Liver (tissue), 9 donors: ENCODE data around the gene OR2V1. TPM values are rescaled to one million over a fixed set of nuclear protein-coding genes. Genes with fewer than 3 reads are reported as not detected.

Experiments used
- DNase-seq: peaks from one replicate; pipeline ENCODE4 v3.0.0-alpha.2; 2017; ENCODE audit warnings: low spot score
- H3K27ac ChIP-seq, 2 donors: one replicate each; pipeline ENCODE4 v1.7.0; 2013; ENCODE audit warnings: inconsistent platforms in 2 of 2, low read length in 2 of 2, control low read depth in 1 of 2, low read depth in 1 of 2, mild to moderate bottlenecking in 1 of 2
- H3K27me3 ChIP-seq, 4 donors: one replicate each; pipeline versions ENCODE4 v1.6.1 to v1.7.0; 2013; ENCODE audit warnings: low read length in 3 of 4, inconsistent platforms in 1 of 4, mild to moderate bottlenecking in 1 of 4, moderate library complexity in 1 of 4; ENCODE audit not compliant: control insufficient read depth in 4 of 4, insufficient read depth in 4 of 4
- H3K36me3 ChIP-seq, 4 donors: one replicate each; pipeline versions ENCODE4 v1.6.1 to v1.7.0; 2013; ENCODE audit warnings: low read length in 3 of 4, mild to moderate bottlenecking in 3 of 4, low read depth in 1 of 4, moderate library complexity in 1 of 4; ENCODE audit not compliant: control insufficient read depth in 4 of 4, insufficient read depth in 3 of 4
- H3K4me1 ChIP-seq, 4 donors: one replicate each; pipeline versions ENCODE4 v1.6.1 to v1.7.0; 2013; ENCODE audit warnings: low read length in 3 of 4, mild to moderate bottlenecking in 3 of 4, moderate library complexity in 1 of 4; ENCODE audit not compliant: control insufficient read depth in 4 of 4, insufficient read depth in 4 of 4
- H3K4me3 ChIP-seq, 3 donors: one replicate each; pipeline versions ENCODE4 v1.6.1 to v1.7.0; 2013; ENCODE audit warnings: low read length in 3 of 3, control low read depth in 1 of 3, low read depth in 1 of 3, mild to moderate bottlenecking in 1 of 3
- H3K9ac ChIP-seq, 2 donors: one replicate each; pipeline ENCODE4 v1.7.0; 2013; ENCODE audit warnings: low read length in 2 of 2, mild to moderate bottlenecking in 2 of 2, moderate library complexity in 2 of 2, control low read depth in 1 of 2, low read depth in 1 of 2
- H3K9me3 ChIP-seq, 4 donors: one replicate each; pipeline versions ENCODE4 v1.6.1 to v1.7.0; 2013; ENCODE audit warnings: low read length in 3 of 4; ENCODE audit not compliant: control insufficient read depth in 4 of 4
- EGR1 ChIP-seq, 2 donors: IDR thresholded peaks; 2 replicates each; pipeline ENCODE4 v1.6.1; 2016 to 2018; ENCODE audit warnings: antibody characterized with exemption in 2 of 2, low read depth in 2 of 2
- FOXA1 ChIP-seq: IDR thresholded peaks from 2 replicates; pipeline ENCODE4 v1.6.1; 2016; ENCODE audit warnings: antibody characterized with exemption
- FOXA2 ChIP-seq: IDR thresholded peaks from 2 replicates; pipeline ENCODE4 v1.6.1; 2016; ENCODE audit warnings: antibody characterized with exemption
- GABPA ChIP-seq, 2 donors: IDR thresholded peaks in 1 of 2; conservative IDR thresholded peaks in 1 of 2; 2 replicates each; pipeline ENCODE4 v1.6.1; 2016; ENCODE audit warnings: antibody characterized with exemption in 2 of 2, mild to moderate bottlenecking in 1 of 2, moderate library complexity in 1 of 2
- HNF4A ChIP-seq, 2 donors: conservative IDR thresholded peaks; 2 replicates each; pipeline ENCODE4 v1.6.1; 2016; ENCODE audit warnings: antibody characterized with exemption in 2 of 2, mild to moderate bottlenecking in 2 of 2
- HNF4G ChIP-seq: IDR thresholded peaks from 2 replicates; pipeline ENCODE4 v1.6.1; 2016; ENCODE audit warnings: antibody characterized with exemption
- JUND ChIP-seq, 2 donors: IDR thresholded peaks; 2 replicates each; pipeline ENCODE4 v1.6.1; 2016; ENCODE audit warnings: antibody characterized with exemption in 2 of 2
- NR2F2 ChIP-seq: IDR thresholded peaks from 2 replicates; pipeline ENCODE4 v1.6.1; 2016; ENCODE audit warnings: antibody characterized with exemption
- RAD21 ChIP-seq, 2 donors: IDR thresholded peaks; 2 replicates each; pipeline ENCODE4 v1.6.1; 2016; ENCODE audit warnings: antibody characterized with exemption in 2 of 2, mild to moderate bottlenecking in 2 of 2
- REST ChIP-seq: IDR thresholded peaks from 2 replicates; pipeline ENCODE4 v1.6.1; 2016; ENCODE audit warnings: antibody characterized with exemption, mild to moderate bottlenecking
- RXRA ChIP-seq, 2 donors: IDR thresholded peaks; 2 replicates each; pipeline ENCODE4 v1.6.1; 2017 to 2018; ENCODE audit warnings: antibody characterized with exemption in 2 of 2, mild to moderate bottlenecking in 1 of 2
- SP1 ChIP-seq: IDR thresholded peaks from 2 replicates; pipeline ENCODE4 v1.6.1; 2018; ENCODE audit warnings: antibody characterized with exemption, mild to moderate bottlenecking
- TAF1 ChIP-seq: conservative IDR thresholded peaks from 2 replicates; pipeline ENCODE4 v1.6.1; 2016; ENCODE audit warnings: antibody characterized with exemption, mild to moderate bottlenecking
- YY1 ChIP-seq: IDR thresholded peaks from 2 replicates; pipeline ENCODE4 v1.6.1; 2016; ENCODE audit warnings: antibody characterized with exemption, mild to moderate bottlenecking
- ZBTB33 ChIP-seq: IDR thresholded peaks from 2 replicates; pipeline ENCODE4 v1.6.1; 2016; ENCODE audit warnings: antibody characterized with exemption
- WGBS: extraction: QIAGEN DNeasy Blood & Tissue Kit; methylation state at CpG from one replicate; pipeline ENCODE4 v1.1.7; 2013; 5-methylcytosine and 5-hydroxymethylcytosine counted together
- polyA plus RNA-seq, 2 donors: library from polyadenylated mRNA; stranded (reverse) in 1 of 2; unstranded in 1 of 2; fragments of 200-250 nt in 1 of 2; fragments of >200 nt in 1 of 2; fragmentation: Nextera tagmentation in 1 of 2; extraction: Ambion mirVana in 1 of 2; gene quantifications; one replicate each; pipeline versions ENCODE4 v1.2.1 to v1.2.3, GENCODE V29; 2013 to 2015
- total RNA-seq, 2 donors: library from RNA; depleted of rRNA; stranded (reverse); fragments of >200 nt; gene quantifications; one replicate each; pipeline ENCODE4 v1.2.3, GENCODE V29; 2014
- TF ChIP-seq, protein P1 (sequence below): IDR thresholded peaks from 2 replicates; pipeline ENCODE4 v1.6.1; 2016; ENCODE audit warnings: antibody characterized with exemption
- TF ChIP-seq, protein P2 (sequence below): IDR thresholded peaks from 2 replicates; pipeline ENCODE4 v1.6.1; 2016; ENCODE audit warnings: antibody characterized with exemption
- TF ChIP-seq, protein P3 (sequence below): fragments of 150-350 bp; IDR thresholded peaks from 2 replicates; pipeline ENCODE4 v1.5.1; 2017; ENCODE audit warnings: improper control_type of control experiment, low read depth, low read length; ENCODE audit not compliant: missing input control
- donor health status: healthy.
- donor health status: healthy.
- donor health status: healthy.
- donor health status: healthy.
- donor health status: healthy.

Gene OR2V1
- total and polyA plus RNA-seq, 4 donors: not detected

DNA sequence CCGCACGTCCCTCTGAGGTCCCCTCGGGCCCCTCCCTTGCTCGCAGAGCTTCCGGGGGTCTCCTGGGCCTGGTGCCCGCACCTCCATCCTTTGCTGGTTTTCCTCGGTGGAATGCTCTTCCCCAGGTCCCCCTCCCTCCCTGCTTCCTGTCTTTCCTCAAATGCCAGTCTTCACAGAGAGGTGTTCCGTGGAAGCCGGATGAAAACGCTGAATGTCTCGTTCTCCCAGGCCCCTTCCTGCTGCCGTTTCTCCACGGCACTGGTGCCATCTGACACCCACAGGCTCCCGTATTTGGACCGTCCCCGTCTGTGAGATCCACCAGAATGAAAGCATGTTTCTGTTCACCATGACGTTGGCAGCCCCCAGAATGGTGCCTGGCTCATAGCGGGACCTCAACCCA lies 4.1 kb downstream of the OR2V1 start (continued):
- no peak for TF ChIP-seq REST
- TF ChIP-seq YY1: no peak

- Histone ChIP-seq H3K27me3 (peaks cover 0 to 7% (median 1%) of the 10 kb centered on the region in 4 donors), H3K4me3 (no peak overlapping the region), H3K36me3 (no peaks in the 10 kb centered on the region), H3K9me3 (no peaks in the 10 kb centered on the region), H3K9ac (no peak overlapping the region), H3K27ac (no peak overlapping the region), H3K4me1 (no peaks in the 10 kb centered on the region)
- DNase-seq: no peak
- 60% methylated on average over 3 of the region's 3 CpGs for WGBS
- no peak for TF ChIP-seq ZBTB33
- TF ChIP-seq RAD21 (IDR thresholded peaks at IDR 0.05): no peak
- TF ChIP-seq RXRA (IDR thresholded peaks at IDR 0.05): no peak
- TF ChIP-seq YY1: no peak
- TF ChIP-seq FOXA1: no peak
- TF ChIP-seq GABPA (IDR thresholded peaks at IDR 0.05 in 1 of 2, conservative IDR thresholded peaks at IDR 0.05 in 1 of 2): no peak
- no peak for TF ChIP-seq FOXA2
- no peak for TF ChIP-seq HNF4A (conservative IDR thresholded peaks at IDR 0.05)
- TF ChIP-seq, protein P1, sequence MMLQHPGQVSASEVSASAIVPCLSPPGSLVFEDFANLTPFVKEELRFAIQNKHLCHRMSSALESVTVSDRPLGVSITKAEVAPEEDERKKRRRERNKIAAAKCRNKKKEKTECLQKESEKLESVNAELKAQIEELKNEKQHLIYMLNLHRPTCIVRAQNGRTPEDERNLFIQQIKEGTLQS: no peak
- TF ChIP-seq, protein P2, sequence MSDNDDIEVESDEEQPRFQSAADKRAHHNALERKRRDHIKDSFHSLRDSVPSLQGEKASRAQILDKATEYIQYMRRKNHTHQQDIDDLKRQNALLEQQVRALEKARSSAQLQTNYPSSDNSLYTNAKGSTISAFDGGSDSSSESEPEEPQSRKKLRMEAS: no peak
- no peak for TF ChIP-seq EGR1 (IDR thresholded peaks at IDR 0.05; ENCODE audit: low read depth in 2 of 2)
- no peak for TF ChIP-seq SP1
- TF ChIP-seq HNF4G: no peak
- TF ChIP-seq REST: no peak
- TF ChIP-seq JUND (IDR thresholded peaks at IDR 0.05): no peak
- no peak for TF ChIP-seq NR2F2
- TF ChIP-seq, protein P3, sequence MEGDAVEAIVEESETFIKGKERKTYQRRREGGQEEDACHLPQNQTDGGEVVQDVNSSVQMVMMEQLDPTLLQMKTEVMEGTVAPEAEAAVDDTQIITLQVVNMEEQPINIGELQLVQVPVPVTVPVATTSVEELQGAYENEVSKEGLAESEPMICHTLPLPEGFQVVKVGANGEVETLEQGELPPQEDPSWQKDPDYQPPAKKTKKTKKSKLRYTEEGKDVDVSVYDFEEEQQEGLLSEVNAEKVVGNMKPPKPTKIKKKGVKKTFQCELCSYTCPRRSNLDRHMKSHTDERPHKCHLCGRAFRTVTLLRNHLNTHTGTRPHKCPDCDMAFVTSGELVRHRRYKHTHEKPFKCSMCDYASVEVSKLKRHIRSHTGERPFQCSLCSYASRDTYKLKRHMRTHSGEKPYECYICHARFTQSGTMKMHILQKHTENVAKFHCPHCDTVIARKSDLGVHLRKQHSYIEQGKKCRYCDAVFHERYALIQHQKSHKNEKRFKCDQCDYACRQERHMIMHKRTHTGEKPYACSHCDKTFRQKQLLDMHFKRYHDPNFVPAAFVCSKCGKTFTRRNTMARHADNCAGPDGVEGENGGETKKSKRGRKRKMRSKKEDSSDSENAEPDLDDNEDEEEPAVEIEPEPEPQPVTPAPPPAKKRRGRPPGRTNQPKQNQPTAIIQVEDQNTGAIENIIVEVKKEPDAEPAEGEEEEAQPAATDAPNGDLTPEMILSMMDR: no peak
- TF ChIP-seq TAF1: no peak
Measured at GRCh38 chr5:181124526-181124925, 6.4 kb downstream of the OR2V1 start.
